ENCODE results near the gene TREM2. TPM values are rescaled to one million over a fixed set of nuclear protein-coding genes. Genes with fewer than 3 reads are reported as not detected.

TREM2 gene
- total RNA-seq, 1 donor from 2014 or later: 58.5 TPM

DNA sequence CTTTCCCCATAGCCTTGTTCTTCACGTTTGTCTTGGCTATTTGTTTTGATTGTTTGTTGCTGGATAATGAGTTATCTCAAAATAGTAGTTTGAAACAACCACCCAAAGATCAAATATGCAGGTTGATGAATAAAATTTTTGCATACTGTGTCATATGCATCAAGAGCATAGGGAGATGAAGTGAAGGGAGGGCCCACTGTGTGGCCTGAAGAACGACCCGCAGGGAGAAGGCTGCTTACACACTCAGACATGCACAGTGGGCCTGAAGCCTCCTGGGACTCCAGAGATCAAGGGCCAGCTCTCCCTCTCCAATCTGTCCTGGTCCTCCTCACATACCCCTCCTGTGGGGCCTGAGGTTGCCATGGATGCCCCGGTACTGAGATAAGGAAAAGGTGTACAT, 16.2 kb upstream of the TREM2 start:
- no peak for ATAC-seq
- no peaks in the 10 kb centered on the region for H3K36me3 ChIP-seq
- TF ChIP-seq, protein P1, sequence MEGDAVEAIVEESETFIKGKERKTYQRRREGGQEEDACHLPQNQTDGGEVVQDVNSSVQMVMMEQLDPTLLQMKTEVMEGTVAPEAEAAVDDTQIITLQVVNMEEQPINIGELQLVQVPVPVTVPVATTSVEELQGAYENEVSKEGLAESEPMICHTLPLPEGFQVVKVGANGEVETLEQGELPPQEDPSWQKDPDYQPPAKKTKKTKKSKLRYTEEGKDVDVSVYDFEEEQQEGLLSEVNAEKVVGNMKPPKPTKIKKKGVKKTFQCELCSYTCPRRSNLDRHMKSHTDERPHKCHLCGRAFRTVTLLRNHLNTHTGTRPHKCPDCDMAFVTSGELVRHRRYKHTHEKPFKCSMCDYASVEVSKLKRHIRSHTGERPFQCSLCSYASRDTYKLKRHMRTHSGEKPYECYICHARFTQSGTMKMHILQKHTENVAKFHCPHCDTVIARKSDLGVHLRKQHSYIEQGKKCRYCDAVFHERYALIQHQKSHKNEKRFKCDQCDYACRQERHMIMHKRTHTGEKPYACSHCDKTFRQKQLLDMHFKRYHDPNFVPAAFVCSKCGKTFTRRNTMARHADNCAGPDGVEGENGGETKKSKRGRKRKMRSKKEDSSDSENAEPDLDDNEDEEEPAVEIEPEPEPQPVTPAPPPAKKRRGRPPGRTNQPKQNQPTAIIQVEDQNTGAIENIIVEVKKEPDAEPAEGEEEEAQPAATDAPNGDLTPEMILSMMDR (IDR thresholded peaks at IDR 0.05): no peak

DNA sequence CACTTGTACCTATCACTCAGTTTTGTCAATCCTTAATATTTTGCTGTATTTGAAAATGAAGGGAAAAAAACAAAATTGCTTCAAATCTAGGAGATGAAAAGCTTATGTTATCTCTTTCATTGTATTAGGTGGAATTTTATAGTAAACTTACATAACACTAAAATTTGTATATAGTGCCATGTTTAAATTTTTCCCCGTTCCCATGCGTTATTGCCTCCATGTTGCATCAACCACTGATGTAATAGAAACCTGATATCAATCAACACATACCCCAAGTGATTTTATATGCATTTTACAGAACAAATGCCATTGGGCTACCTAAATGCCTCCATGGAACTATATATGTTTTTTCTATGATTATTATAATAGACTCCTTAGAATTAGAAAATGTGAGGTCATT, 14.8 kb upstream of the TREM2 start:
- peaks cover 8% of the 10 kb centered on the region for H3K4me1 ChIP-seq
- TF ChIP-seq, protein P1 (IDR thresholded peaks at IDR 0.05): no peak
- intact Hi-C loops (cut with DNase I): no loop called here
- DNase-seq (no peak), ATAC-seq (no peak)
- H3K9me3 ChIP-seq: no peaks in the 10 kb centered on the region
- H3K4me3 ChIP-seq: no peak overlapping the region
- peaks cover 25% of the 10 kb centered on the region for H3K27me3 ChIP-seq (ENCODE audit: low read depth)
- H3K36me3 ChIP-seq: no peaks in the 10 kb centered on the region
- no peak overlapping the region for H3K27ac ChIP-seq

More for the DNA sequence above, 16.2 kb upstream of the TREM2 start:
- H3K4me3 ChIP-seq: no peak overlapping the region
- no peak overlapping the region for H3K27ac ChIP-seq
- DNase-seq: no peak
- peaks cover 25% of the 10 kb centered on the region for H3K27me3 ChIP-seq (ENCODE audit: low read depth)
- H3K9me3 ChIP-seq: no peaks in the 10 kb centered on the region
- peaks cover 8% of the 10 kb centered on the region for H3K4me1 ChIP-seq
- intact Hi-C loops (cut with DNase I): no loop called here

DNA sequence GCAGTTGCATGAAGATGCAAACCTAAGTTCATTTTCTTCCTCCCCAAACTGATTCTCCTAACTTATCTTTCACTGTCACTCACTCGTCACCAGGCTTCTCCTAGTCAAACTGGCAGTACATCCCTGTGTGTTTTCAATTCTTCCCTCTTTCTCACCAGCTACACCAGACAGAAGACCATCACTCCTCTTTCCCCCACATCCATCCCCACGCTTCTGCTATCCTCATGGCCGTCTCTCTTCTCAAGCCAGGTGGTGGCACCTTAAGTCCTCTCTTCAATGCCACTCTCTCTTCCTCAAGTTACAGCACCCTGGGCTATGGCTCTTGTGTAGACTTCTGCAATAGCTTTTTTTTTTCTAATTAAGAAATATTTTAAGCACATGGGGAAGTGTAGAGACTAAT, 14.4 kb upstream of the TREM2 start:
- no peak overlapping the region for H3K4me3 ChIP-seq
- H3K27ac ChIP-seq: no peak overlapping the region
- no peaks in the 10 kb centered on the region for H3K9me3 ChIP-seq
- peaks cover 6% of the 10 kb centered on the region for H3K4me1 ChIP-seq
- ATAC-seq: no peak
- intact Hi-C loops (cut with DNase I): no loop called here
- TF ChIP-seq, protein P1 (IDR thresholded peaks at IDR 0.05): no peak
- no peaks in the 10 kb centered on the region for H3K36me3 ChIP-seq
- no peak for DNase-seq
- H3K27me3 ChIP-seq (ENCODE audit: low read depth): peaks cover 25% of the 10 kb centered on the region

DNA sequence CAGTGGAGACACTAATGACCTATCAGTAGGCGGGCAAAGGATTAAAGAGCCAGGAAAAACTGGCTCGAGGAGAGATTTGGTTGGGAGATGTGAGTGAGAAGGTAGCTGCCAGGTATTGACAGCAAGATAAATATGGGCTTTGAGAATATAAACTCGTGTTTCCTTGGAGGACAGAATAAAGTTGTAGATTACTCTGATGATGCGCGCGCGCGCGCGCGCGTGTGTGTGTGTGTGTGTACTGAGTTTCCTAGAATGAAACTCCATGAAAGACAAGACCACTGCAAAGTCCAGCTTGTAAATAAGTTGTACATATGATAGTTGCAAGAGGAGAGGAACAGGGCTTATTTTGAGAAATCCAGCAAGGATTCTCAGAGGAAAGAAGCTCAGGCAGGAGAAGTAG, 13.3 kb upstream of the TREM2 start:
- no peaks in the 10 kb centered on the region for H3K9me3 ChIP-seq
- TF ChIP-seq, protein P1 (IDR thresholded peaks at IDR 0.05): no peak
- no peak overlapping the region for H3K27ac ChIP-seq
- H3K27me3 ChIP-seq (ENCODE audit: low read depth): peaks cover 22% of the 10 kb centered on the region
- H3K36me3 ChIP-seq: no peaks in the 10 kb centered on the region
- ATAC-seq (no peak), DNase-seq (no peak)
- H3K4me3 ChIP-seq: no peak overlapping the region
- intact Hi-C loops (cut with DNase I): no loop called here
- no peaks in the 10 kb centered on the region for H3K4me1 ChIP-seq

DNA sequence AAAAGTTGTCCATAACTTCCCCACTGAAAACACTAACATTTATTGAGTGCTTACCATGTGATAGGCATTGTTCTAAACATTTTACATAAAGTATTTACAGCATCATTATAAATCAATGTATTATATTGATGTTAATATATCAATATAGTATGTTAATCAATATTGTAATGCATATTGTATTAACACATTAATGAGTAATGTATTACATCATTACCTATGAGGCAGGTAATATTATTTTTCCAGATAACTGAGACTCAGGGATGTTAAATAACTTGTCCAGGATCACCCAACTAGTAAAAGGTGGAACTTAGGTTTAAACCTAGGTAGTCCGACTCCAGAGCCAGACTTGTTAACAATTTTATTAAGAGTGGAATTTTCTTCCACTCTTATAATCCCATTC, 12.2 kb upstream of the TREM2 start:
- Histone ChIP-seq H3K4me3 (no peak overlapping the region), H3K27ac (no peak overlapping the region), H3K9me3 (no peaks in the 10 kb centered on the region), H3K27me3 (ENCODE audit: low read depth) (peaks cover 11% of the 10 kb centered on the region), H3K36me3 (no peaks in the 10 kb centered on the region), H3K4me1 (no peaks in the 10 kb centered on the region)
- TF ChIP-seq, protein P1 (IDR thresholded peaks at IDR 0.05): no peak
- DNase-seq (no peak), ATAC-seq (no peak)
- intact Hi-C loops (cut with DNase I): no loop called here

DNA sequence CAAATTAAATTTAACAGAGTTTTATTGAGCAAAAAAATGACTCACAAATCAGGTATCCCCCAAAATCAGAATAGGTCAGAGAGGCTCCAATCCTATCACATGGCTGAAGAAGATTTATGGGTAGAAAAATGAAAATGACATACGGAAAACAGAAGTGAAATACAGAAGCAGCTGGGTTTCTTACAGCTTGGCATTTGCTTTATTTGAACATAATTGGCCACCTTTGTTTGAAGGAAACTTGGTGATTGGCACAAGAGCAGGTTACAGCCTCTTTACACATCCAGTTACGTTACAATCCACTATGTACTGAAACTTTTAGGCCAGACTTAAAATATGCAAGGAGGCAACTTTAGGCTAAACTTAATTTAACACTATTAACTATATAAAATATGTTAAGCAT, 11.7 kb upstream of the TREM2 start:
- Histone ChIP-seq H3K27me3 (ENCODE audit: low read depth) (peaks cover 10% of the 10 kb centered on the region), H3K27ac (no peak overlapping the region), H3K4me3 (no peak overlapping the region), H3K9me3 (no peaks in the 10 kb centered on the region), H3K4me1 (no peaks in the 10 kb centered on the region), H3K36me3 (no peaks in the 10 kb centered on the region)
- intact Hi-C loops (cut with DNase I): no loop called here
- TF ChIP-seq, protein P1 (IDR thresholded peaks at IDR 0.05): no peak
- DNase-seq: no peak
- no peak for ATAC-seq

All from lower lobe of right lung (tissue), 2 donors.